A549 (cell line): ENCODE results near the gene PKN1. TPM values are rescaled to one million over a fixed set of nuclear protein-coding genes. Genes with fewer than 3 reads are reported as not detected.

Experiments used
- ATAC-seq, 2 experiments: fragments of 200-7000 bp in 1 of 2; fragments of >200 bp in 1 of 2; cut with Nextera tagmentation in 1 of 2; cut with Tn5 transposase in 1 of 2; 3 replicates each; pipeline versions ENCODE4 v1.8.0 to v1.9.1; 2018 to 2020; ENCODE audit warnings: mild to moderate bottlenecking in 1 of 2, moderate library complexity in 1 of 2
- CTCF ChIA-PET: fragments of 300-600 bp; sonication (Branson Sonifier 250); formaldehyde crosslinking; extraction: SDS; loops from one replicate; lab custom pipeline; 2021; ENCODE audit warnings: antibody characterized with exemption, inconsistent platforms; lab: Yijun Ruan, JAX
- POLR2A ChIA-PET: fragments of 350-600 bp; formaldehyde crosslinking; extraction: SDS; loops from one replicate; lab custom pipeline; 2021; ENCODE audit warnings: antibody characterized with exemption, inconsistent platforms; lab: Yijun Ruan, JAX
- DNase-seq, 2 experiments: peaks; one replicate each; pipeline versions ENCODE4 v3.0.0 to v3.0.0-alpha.2; 2011 to 2016; ENCODE audit warnings: low read depth in 1 of 2, low spot score in 1 of 2
- FAIRE-seq: peaks from 2 replicates; lab custom pipeline; 2011; peaks lifted over from hg19 to GRCh38; lab: Jason Lieb, UNC
- H3K27ac ChIP-seq, 2 experiments: fragments of >200 bp; sonication (Bioruptor Twin); formaldehyde crosslinking; 3 replicates each; pipeline ENCODE4 v1.5.1; 2016 to 2017
- H3K4me1 ChIP-seq: fragments of >200 bp; sonication (Bioruptor Twin); formaldehyde crosslinking; 3 replicates; pipeline ENCODE4 v1.6.1; 2016
- H3K4me2 ChIP-seq: fragments of >200 bp; sonication (Bioruptor Twin); formaldehyde crosslinking; 3 replicates; pipeline ENCODE4 v1.6.1; 2016
- H3K4me3 ChIP-seq: fragments of >200 bp; sonication (Bioruptor Twin); formaldehyde crosslinking; 3 replicates; pipeline ENCODE4 v1.5.1; 2016
- H3K9me3 ChIP-seq: fragments of >200 bp; sonication (Bioruptor Twin); formaldehyde crosslinking; 3 replicates; pipeline ENCODE4 v1.6.1; 2016
- BCL3 ChIP-seq: fragments of >200 bp; sonication (Bioruptor Twin); formaldehyde crosslinking; IDR thresholded peaks from 3 replicates; pipeline ENCODE4 v1.6.1; 2016
- CBX8 ChIP-seq: fragments of 200-600 bp; sonication (generic); IDR thresholded peaks from 2 replicates; pipeline ENCODE4 v1.6.1; 2016
- CEBPB ChIP-seq, 2 experiments: fragments of >200 bp in 1 of 2; sonication (Bioruptor Twin) in 1 of 2; formaldehyde crosslinking in 1 of 2; IDR thresholded peaks; 2 replicates each; pipeline ENCODE4 v1.6.1; 2012 to 2016
- CHD2 ChIP-seq: fragments of 150-350 bp; IDR thresholded peaks from 2 replicates; pipeline ENCODE4 v1.6.1; 2014; ENCODE audit warnings: low read length; ENCODE audit not compliant: partially characterized antibody
- CTCF ChIP-seq: fragments of >200 bp; sonication (Bioruptor Twin); formaldehyde crosslinking; IDR thresholded peaks from 3 replicates; pipeline ENCODE4 v1.5.1; 2016
- ESRRA ChIP-seq: fragments of 150-350 bp; IDR thresholded peaks from 2 replicates; pipeline ENCODE4 v1.6.1; 2014; ENCODE audit warnings: mild to moderate bottlenecking, low read length, borderline replicate concordance
- FOSL2 ChIP-seq, 2 experiments: fragments of 450-650 bp in 1 of 2; fragments of >200 bp in 1 of 2; sonication (Bioruptor Twin) in 1 of 2; formaldehyde crosslinking; IDR thresholded peaks; 2 replicates each; pipeline versions ENCODE4 v1.5.0 to v1.6.1; 2016 to 2020; ENCODE audit warnings: mild to moderate bottlenecking in 1 of 2, moderate library complexity in 1 of 2
- HDAC2 ChIP-seq: fragments of 200-600 bp; sonication (generic); IDR thresholded peaks from 2 replicates; pipeline ENCODE4 v1.6.1; 2016
- HEYL ChIP-seq: fragments of 250-450 bp; sonication (Bioruptor Pico); IDR thresholded peaks from 2 replicates; pipeline ENCODE4 v1.8.0; 2021; ENCODE audit warnings: mild to moderate bottlenecking, moderate library complexity
- HOXB13 ChIP-seq: fragments of 250-450 bp; sonication (Bioruptor Pico); IDR thresholded peaks from 2 replicates; pipeline ENCODE4 v1.5.0; 2020; ENCODE audit warnings: low read depth, mild to moderate bottlenecking, moderate library complexity
- JUN ChIP-seq, 2 experiments: fragments of >200 bp; sonication (Bioruptor Twin); formaldehyde crosslinking; IDR thresholded peaks; 2 replicates in 1 of 2; 3 replicates in 1 of 2; pipeline ENCODE4 v1.6.1; 2016 to 2017
- JUNB ChIP-seq: fragments of >200 bp; sonication (Bioruptor Twin); formaldehyde crosslinking; IDR thresholded peaks from 2 replicates; pipeline ENCODE4 v1.6.1; 2016
- KDM1A ChIP-seq: fragments of 200-600 bp; sonication (generic); IDR thresholded peaks from 2 replicates; pipeline ENCODE4 v1.6.1; 2016; ENCODE audit warnings: low read depth, mild to moderate bottlenecking
- MYC ChIP-seq: IDR thresholded peaks from 2 replicates; pipeline ENCODE4 v1.6.1; 2012; ENCODE audit warnings: mild to moderate bottlenecking, inconsistent platforms, low read length, improper control_type of control experiment, borderline replicate concordance
- NPAS2 ChIP-seq: fragments of 250-450 bp; sonication (Bioruptor Pico); IDR thresholded peaks from 2 replicates; pipeline ENCODE4 v1.8.0; 2022; ENCODE audit warnings: mild to moderate bottlenecking, moderate library complexity, borderline replicate concordance
- POLR2AphosphoS2 ChIP-seq: conservative IDR thresholded peaks from 2 replicates; pipeline ENCODE4 v1.6.1; 2012; ENCODE audit warnings: low read length, improper control_type of control experiment, inconsistent platforms
- RAD21 ChIP-seq, 2 experiments: fragments of >200 bp in 1 of 2; sonication (Bioruptor Twin) in 1 of 2; formaldehyde crosslinking in 1 of 2; IDR thresholded peaks in 1 of 2; conservative IDR thresholded peaks in 1 of 2; 2 replicates in 1 of 2; 3 replicates in 1 of 2; pipeline ENCODE4 v1.6.1; 2012 to 2018; ENCODE audit warnings: inconsistent platforms in 1 of 2
- RARB ChIP-seq: fragments of 250-450 bp; sonication (Bioruptor Pico); IDR thresholded peaks from 2 replicates; pipeline ENCODE4 v1.8.0; 2021; ENCODE audit warnings: mild to moderate bottlenecking, moderate library complexity
- RCOR1 ChIP-seq: fragments of 150-350 bp; IDR thresholded peaks from 2 replicates; pipeline ENCODE4 v1.6.1; 2014; ENCODE audit warnings: antibody characterized with exemption, low read length, low read depth
- REST ChIP-seq: fragments of 200-600 bp; sonication (generic); IDR thresholded peaks from 2 replicates; pipeline ENCODE4 v1.6.1; 2016; ENCODE audit warnings: antibody characterized with exemption, mild to moderate bottlenecking, moderate library complexity
- SMC3 ChIP-seq: fragments of >200 bp; sonication (Bioruptor Twin); formaldehyde crosslinking; IDR thresholded peaks from 3 replicates; pipeline ENCODE4 v1.6.1; 2018; ENCODE audit warnings: inconsistent platforms
- SREBF2 ChIP-seq: fragments of 450-650 bp; IDR thresholded peaks from 2 replicates; pipeline ENCODE4 v1.6.1; 2014; ENCODE audit warnings: mild to moderate bottlenecking, moderate library complexity
- ZNF302 ChIP-seq: fragments of 250-450 bp; sonication (Bioruptor Pico); IDR thresholded peaks from 2 replicates; pipeline ENCODE4 v1.9.0; 2021; ENCODE audit warnings: inconsistent platforms, mild to moderate bottlenecking, moderate library complexity
- WGBS: methylation state at CpG from one replicate; pipeline ENCODE4 v1.1.6; 2017; ENCODE audit errors: missing lambda C conversion rate; 5-methylcytosine and 5-hydroxymethylcytosine counted together
- polyA plus RNA-seq, 4 experiments: library from polyadenylated mRNA; depleted of rRNA in 3 of 4; stranded (reverse); fragments of >200 nt; fragmentation: RNase III in 1 of 4; extraction: RNeasy Plus Mini Kit Qiagen cat#74134 plus additional on column Dnase treatment in 1 of 4; gene quantifications; 2 replicates in 3 of 4; 3 replicates in 1 of 4; pipeline ENCODE4 v1.2.3, GENCODE V29; 2011 to 2017

The PKN1 gene
- polyA plus RNA-seq, 2 of the 4 experiments (the other 2 are of a cell fraction), result 33.4 to 37.3 TPM

GRCh38 chr19:14479309-14479974, 46.3 kb downstream of the PKN1 start (continued):
- TF ChIP-seq CHD2, result no peak

- ATAC-seq, result peak; percentile 42 to 75
- DNase-seq, result peak; percentile 60 to 63
- ChIA-PET POLR2A (no interaction called here), CTCF (interaction anchor here (0.5 to 4.6 kb wide), 31 partner anchors 8 to 349 kb away, joined by 3 to 22 read pairs (median 4); partner anchors contain the start of genes ASF1B, DNAJB1, GIPC1 and NDUFB7)
- H3K4me2 ChIP-seq, result no peak overlapping the region
- H3K9me3 ChIP-seq, result no peaks in the 10 kb centered on the region
- no peak for FAIRE-seq
- H3K4me3 ChIP-seq, result no peak overlapping the region
- peaks cover 30% of the 10 kb centered on the region for H3K4me1 ChIP-seq
- peak overlapping the region in 1 of 2 experiments; percentile 53; a peak in 2 of 6 replicates for H3K27ac ChIP-seq
- WGBS, result 83% methylated on average over 21 of the region's 43 CpGs
- peak; percentile 46 to 49 for TF ChIP-seq RAD21 (conservative IDR thresholded peaks at IDR 0.05 in 1 of 2, IDR thresholded peaks at IDR 0.05 in 1 of 2)
- no peak for TF ChIP-seq CEBPB (IDR thresholded peaks at IDR 0.05)
- no peak for TF ChIP-seq HEYL (CRISPR knock-in tag)
- peak; percentile 50; the same call in 2 of the 3 replicates for TF ChIP-seq SMC3
- TF ChIP-seq CTCF, result peak; percentile 65
- no peak for TF ChIP-seq CBX8
Observed at GRCh38 chr19:14479975-14480699, 47.0 kb downstream of the PKN1 start.

- WGBS, result 78% methylated on average over 5 of the region's 5 CpGs
- Histone ChIP-seq H3K4me3 (no peak overlapping the region), H3K4me2 (no peak overlapping the region), H3K27ac (no peak overlapping the region), H3K9me3 (no peaks in the 10 kb centered on the region), H3K4me1 (peaks cover 25% of the 10 kb centered on the region)
- DNase-seq (no peak), FAIRE-seq (no peak), ATAC-seq (peak in 1 of 2 experiments; percentile 9; a peak in 1 of 6 replicates)
- TF ChIP-seq JUN (IDR thresholded peaks at IDR 0.05) (no peak), NPAS2 (CRISPR knock-in tag) (no peak), ESRRA (no peak), RCOR1 (no peak), HDAC2 (no peak), SREBF2 (no peak), HOXB13 (CRISPR knock-in tag) (no peak), BCL3 (no peak), ZNF302 (CRISPR knock-in tag) (no peak), FOSL2 (IDR thresholded peaks at IDR 0.05) (no peak), FOSL2 (CRISPR knock-in tag; IDR thresholded peaks at IDR 0.05) (no peak), REST (no peak), MYC (no peak), HEYL (CRISPR knock-in tag) (no peak), JUNB (no peak), KDM1A (no peak), POLR2AphosphoS2 (no peak), RAD21 (conservative IDR thresholded peaks at IDR 0.05 in 1 of 2, IDR thresholded peaks at IDR 0.05 in 1 of 2) (no peak), RARB (CRISPR knock-in tag) (no peak)
- POLR2A ChIA-PET, result no interaction called here
- CTCF ChIA-PET, result interaction anchor here (0.6 to 4.6 kb wide), 26 partner anchors 8 to 344 kb away, joined by 3 to 22 read pairs (median 6); partner anchors contain the start of genes ASF1B, DNAJB1 and NDUFB7
Observed at GRCh38 chr19:14480700-14481079, 47.6 kb downstream of the PKN1 start.
